PC-3 (cell line): Measurements from ENCODE around the gene CELA2B. TPM values are rescaled to one million over a fixed set of nuclear protein-coding genes. Genes with fewer than 3 reads are reported as not detected.
"Not testable (repeated sequence)": the region's sequence is repeated elsewhere in the genome, so short reads cannot be mapped to it uniquely, and the experiment has no call there.

Source experiments
- ATAC-seq: fragments of 200-7000 bp; cut with Tn5 transposase; 2 replicates; pipeline ENCODE4 v1.9.1; 2020; ENCODE audit warnings: mild to moderate bottlenecking, moderate library complexity
- BruUV-seq: library from RNA; stranded (reverse); fragments of 400-500 nt; replicated peaks from 2 replicates; lab custom pipeline; 2021; lab: Mats Ljungman, UMichigan
- CTCF ChIA-PET: fragments of 300-600 bp; sonication (Branson Sonifier 250); formaldehyde crosslinking; loops from one replicate; lab custom pipeline; 2022; ENCODE audit warnings: antibody characterized with exemption; lab: Charles Lee
- POLR2A ChIA-PET: fragments of 300-600 bp; sonication (Branson Sonifier 250); formaldehyde crosslinking; loops from one replicate; lab custom pipeline; 2022; ENCODE audit warnings: antibody characterized with exemption; ENCODE audit not compliant: unreplicated experiment; lab: Charles Lee
- DNase-seq: peaks from one replicate; pipeline ENCODE4 v3.0.0-alpha.2; 2015
- H2AFZ ChIP-seq: fragments of 300-600 bp; sonication (generic); 2 replicates; pipeline ENCODE4 v1.6.0; 2016; ENCODE audit warnings: antibody characterized with exemption, low read length
- H3F3A ChIP-seq: fragments of 300-600 bp; sonication (generic); one replicate; pipeline ENCODE4 v1.6.0; 2017; ENCODE audit warnings: antibody characterized with exemption, low read length, control low read depth, mild to moderate bottlenecking; ENCODE audit not compliant: unreplicated experiment
- H3K27ac ChIP-seq: fragments of 300-600 bp; sonication (generic); 2 replicates; pipeline ENCODE4 v1.5.1; 2016; ENCODE audit warnings: mild to moderate bottlenecking, low read length
- H3K27me3 ChIP-seq: fragments of 300-600 bp; sonication (generic); 2 replicates; pipeline ENCODE4 v1.6.1; 2016; ENCODE audit warnings: low read length, mixed read lengths
- H3K36me3 ChIP-seq: fragments of 300-600 bp; sonication (generic); 2 replicates; pipeline ENCODE4 v1.6.1; 2016; ENCODE audit warnings: low read depth, mixed run types, low read length, mixed read lengths
- H3K4me1 ChIP-seq: fragments of 300-600 bp; sonication (generic); 2 replicates; pipeline ENCODE4 v1.5.1; 2016; ENCODE audit warnings: low read length; ENCODE audit not compliant: insufficient read depth
- H3K4me2 ChIP-seq: fragments of 300-600 bp; sonication (generic); 2 replicates; pipeline ENCODE4 v1.6.0; 2016; ENCODE audit warnings: low read length
- H3K4me3 ChIP-seq: fragments of 300-600 bp; sonication (generic); 2 replicates; pipeline ENCODE4 v1.5.1; 2016; ENCODE audit warnings: mild to moderate bottlenecking, low read length, mixed read lengths
- H3K79me2 ChIP-seq: fragments of 300-600 bp; sonication (generic); 2 replicates; pipeline ENCODE4 v1.6.1; 2017; ENCODE audit warnings: low read length, mixed read lengths
- H3K9ac ChIP-seq: fragments of 300-600 bp; sonication (generic); 2 replicates; pipeline ENCODE4 v1.6.0; 2016; ENCODE audit warnings: mild to moderate bottlenecking, low read length
- H3K9me2 ChIP-seq: fragments of 300-600 bp; sonication (generic); replicated peaks from 2 replicates; pipeline ENCODE4 v1.6.1; 2016; ENCODE audit warnings: mixed run types, low read length, mixed read lengths
- H3K9me3 ChIP-seq: fragments of 300-600 bp; sonication (generic); 2 replicates; pipeline ENCODE4 v1.6.1; 2016; ENCODE audit warnings: low read length, mixed read lengths
- H4K20me1 ChIP-seq: fragments of 300-600 bp; sonication (generic); 2 replicates; pipeline ENCODE4 v1.6.1; 2016; ENCODE audit warnings: low read length, mixed read lengths
- EZH2 ChIP-seq: fragments of 300-600 bp; sonication (generic); IDR thresholded peaks from one replicate; pipeline ENCODE4 v1.6.1; 2017; ENCODE audit warnings: antibody characterized with exemption, mild to moderate bottlenecking, low read length; ENCODE audit not compliant: unreplicated experiment
- EZH2phosphoT487 ChIP-seq: fragments of 300-600 bp; sonication (generic); IDR thresholded peaks from 2 replicates; pipeline ENCODE4 v1.6.1; 2018; ENCODE audit warnings: mild to moderate bottlenecking, antibody characterized with exemption, low read length, borderline replicate concordance
- intact Hi-C: fragments of 100-400 bp; cut with micrococcal nuclease; formaldehyde crosslinking; loops from 2 replicates; pipeline ENCODE4 v1.9.0; 2023
- total RNA-seq: library from RNA; depleted of rRNA; stranded (reverse); fragments of >200 nt; gene quantifications from 2 replicates; pipeline ENCODE4 v1.2.3, GENCODE V29; 2014
- TF ChIP-seq, protein P1 (sequence below): fragments of 300-600 bp; sonication (generic); conservative IDR thresholded peaks from 2 replicates; pipeline ENCODE4 v1.5.1; 2017; ENCODE audit warnings: antibody characterized with exemption, low read depth, mild to moderate bottlenecking, low read length

The CELA2B gene
- total RNA-seq, 1 experiment from 2014 or later = not detected

DNA sequence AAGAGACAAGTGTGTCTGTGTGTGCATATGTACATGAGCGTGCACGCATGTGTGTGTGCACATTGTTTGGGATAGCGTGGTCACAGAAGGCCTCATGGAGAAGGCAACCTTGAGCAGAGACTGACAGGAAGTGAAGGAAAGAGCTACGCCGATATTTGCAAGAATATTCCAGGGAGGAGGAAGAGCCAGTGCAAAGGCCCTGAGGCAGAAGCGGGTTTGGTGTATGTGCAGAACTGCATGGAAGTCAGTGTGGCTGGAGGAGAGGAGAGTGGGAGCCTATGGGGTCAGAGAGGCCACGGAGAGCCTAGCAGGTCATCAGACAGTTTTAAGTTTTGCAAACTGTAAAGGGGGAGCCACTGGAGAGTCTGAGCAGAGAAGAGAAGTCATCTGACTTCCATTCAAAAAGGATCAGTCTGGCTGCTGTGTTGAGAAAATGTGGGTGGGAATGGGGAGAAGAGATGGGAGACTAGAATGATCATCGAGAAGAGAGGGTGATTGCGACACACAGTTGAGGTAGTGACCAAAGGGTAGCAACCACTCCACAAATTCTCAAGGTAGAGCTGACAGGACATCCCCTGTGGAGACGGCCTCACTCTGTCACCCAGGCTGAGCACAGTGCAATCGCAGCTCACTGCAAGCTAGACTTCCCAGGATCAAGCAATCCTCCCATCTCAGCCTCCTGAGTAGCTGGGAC is 3.9 kb downstream of the CELA2B start:
- ATAC-seq (no peak), DNase-seq (no peak)
- H3K27me3 ChIP-seq = no peaks in the 10 kb centered on the region
- no peak overlapping the region for H3K27ac ChIP-seq
- H3K36me3 ChIP-seq = no peaks in the 10 kb centered on the region
- no peaks in the 10 kb centered on the region for H3K9me3 ChIP-seq
- intact Hi-C loops = no loop called here
- H4K20me1 ChIP-seq = no peaks in the 10 kb centered on the region
- H3K4me1 ChIP-seq = no peaks in the 10 kb centered on the region
- ChIA-PET CTCF (no interaction called here), POLR2A (no interaction called here)
- no peaks in the 10 kb centered on the region for H3F3A ChIP-seq
- H3K9ac ChIP-seq = no peak overlapping the region
- no TSS peak for BruUV-seq
- H3K79me2 ChIP-seq = no peaks in the 10 kb centered on the region
- H3K9me2 ChIP-seq = no peaks in the 10 kb centered on the region
- no peak overlapping the region for H2AFZ ChIP-seq
- H3K4me2 ChIP-seq = no peak overlapping the region
- H3K4me3 ChIP-seq = no peak overlapping the region
- no peak for TF ChIP-seq EZH2
- TF ChIP-seq EZH2phosphoT487 = no peak
- TF ChIP-seq, protein P1, sequence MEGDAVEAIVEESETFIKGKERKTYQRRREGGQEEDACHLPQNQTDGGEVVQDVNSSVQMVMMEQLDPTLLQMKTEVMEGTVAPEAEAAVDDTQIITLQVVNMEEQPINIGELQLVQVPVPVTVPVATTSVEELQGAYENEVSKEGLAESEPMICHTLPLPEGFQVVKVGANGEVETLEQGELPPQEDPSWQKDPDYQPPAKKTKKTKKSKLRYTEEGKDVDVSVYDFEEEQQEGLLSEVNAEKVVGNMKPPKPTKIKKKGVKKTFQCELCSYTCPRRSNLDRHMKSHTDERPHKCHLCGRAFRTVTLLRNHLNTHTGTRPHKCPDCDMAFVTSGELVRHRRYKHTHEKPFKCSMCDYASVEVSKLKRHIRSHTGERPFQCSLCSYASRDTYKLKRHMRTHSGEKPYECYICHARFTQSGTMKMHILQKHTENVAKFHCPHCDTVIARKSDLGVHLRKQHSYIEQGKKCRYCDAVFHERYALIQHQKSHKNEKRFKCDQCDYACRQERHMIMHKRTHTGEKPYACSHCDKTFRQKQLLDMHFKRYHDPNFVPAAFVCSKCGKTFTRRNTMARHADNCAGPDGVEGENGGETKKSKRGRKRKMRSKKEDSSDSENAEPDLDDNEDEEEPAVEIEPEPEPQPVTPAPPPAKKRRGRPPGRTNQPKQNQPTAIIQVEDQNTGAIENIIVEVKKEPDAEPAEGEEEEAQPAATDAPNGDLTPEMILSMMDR = no peak

DNA sequence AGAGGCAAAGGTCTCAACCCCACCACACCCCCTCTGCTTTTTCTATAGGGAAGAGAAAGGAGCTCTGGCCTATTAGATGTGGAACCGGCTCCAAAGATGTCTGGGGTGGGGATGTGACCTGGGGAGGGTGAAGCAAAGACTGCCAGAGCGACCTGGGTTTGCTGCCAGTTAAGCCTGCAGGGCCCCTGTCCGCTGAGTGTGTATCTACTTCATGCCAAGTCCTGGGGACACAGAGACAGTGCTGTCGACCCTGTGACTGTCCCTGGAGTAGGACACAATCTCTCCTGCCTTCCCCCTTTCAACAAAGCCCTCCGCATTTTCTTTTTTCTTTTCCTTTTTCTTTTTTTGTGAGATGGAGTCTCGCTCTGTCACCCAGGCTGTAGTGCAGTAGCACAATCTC is 6.6 kb downstream of the CELA2B start:
- H4K20me1 ChIP-seq, POLR2A ChIA-PET, H3F3A ChIP-seq, H3K79me2 ChIP-seq, H3K27me3 ChIP-seq, intact Hi-C loops, H2AFZ ChIP-seq, H3K27ac ChIP-seq, CTCF ChIA-PET, H3K9ac ChIP-seq, BruUV-seq, H3K4me1 ChIP-seq, H3K4me3 ChIP-seq, H3K4me2 ChIP-seq, H3K9me2 ChIP-seq, H3K36me3 ChIP-seq, H3K9me3 ChIP-seq, ATAC-seq, DNase-seq: not testable (repeated sequence)

DNA sequence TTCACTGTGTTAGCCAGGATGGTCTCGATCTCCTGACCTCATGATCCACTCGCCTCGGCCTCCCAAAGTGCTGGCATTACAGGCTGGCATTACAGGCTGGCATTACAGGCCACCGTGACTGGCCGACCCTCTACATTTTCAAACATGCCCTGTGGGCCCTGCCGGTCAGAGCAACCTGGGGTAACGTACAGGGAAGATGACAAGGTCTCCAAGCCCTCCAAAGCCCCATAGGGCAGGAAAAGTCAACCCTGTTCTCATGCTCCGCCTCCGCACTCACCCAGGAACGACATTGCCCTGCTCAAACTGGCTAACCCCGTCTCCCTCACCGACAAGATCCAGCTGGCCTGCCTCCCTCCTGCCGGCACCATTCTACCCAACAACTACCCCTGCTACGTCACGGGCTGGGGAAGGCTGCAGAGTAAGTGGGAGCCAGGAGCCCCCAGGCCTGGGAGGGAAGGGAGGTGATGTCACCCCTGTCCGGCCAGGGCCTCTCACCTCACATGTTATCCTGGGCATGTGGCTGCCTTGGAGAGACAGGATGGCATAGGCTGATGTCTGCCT is 7.2 kb downstream of the CELA2B start:
- ATAC-seq, H3K27ac ChIP-seq, intact Hi-C loops: not testable (repeated sequence)

More for the DNA sequence above, 7.2 kb downstream of the CELA2B start:
- H3F3A ChIP-seq, H3K79me2 ChIP-seq, H3K9me3 ChIP-seq, H3K9ac ChIP-seq, H3K9me2 ChIP-seq, H2AFZ ChIP-seq, H3K27me3 ChIP-seq, DNase-seq, H3K36me3 ChIP-seq, CTCF ChIA-PET, BruUV-seq, H3K4me2 ChIP-seq, H4K20me1 ChIP-seq, H3K4me1 ChIP-seq, POLR2A ChIA-PET, H3K4me3 ChIP-seq: not testable (repeated sequence)
